Neural progenitor cell (in vitro differentiated cells): ENCODE data around the gene MYO18B. TPM values are rescaled to one million over a fixed set of nuclear protein-coding genes. Genes with fewer than 3 reads are reported as not detected.

Experiments
- DNase-seq: peaks from one replicate; pipeline ENCODE4 v3.0.0-alpha.2; 2016; ENCODE audit warnings: low spot score
- H2AFZ ChIP-seq: fragments of 200-600 bp; sonication (generic); replicated peaks from 2 replicates; pipeline ENCODE4 v1.6.1; 2016; ENCODE audit warnings: antibody characterized with exemption
- H3F3A ChIP-seq: fragments of 200-600 bp; sonication (generic); 2 replicates; pipeline ENCODE4 v1.6.1; 2016; ENCODE audit warnings: antibody characterized with exemption, low read depth
- H3K27ac ChIP-seq: fragments of 200-600 bp; sonication (generic); 2 replicates; pipeline ENCODE4 v1.5.1; 2016; ENCODE audit warnings: mild to moderate bottlenecking
- H3K27me3 ChIP-seq: fragments of 200-600 bp; sonication (generic); 2 replicates; pipeline ENCODE4 v1.6.1; 2016; ENCODE audit warnings: mild to moderate bottlenecking, moderate library complexity
- H3K36me3 ChIP-seq: fragments of 200-600 bp; sonication (generic); 2 replicates; pipeline ENCODE4 v1.5.1; 2016
- H3K4me1 ChIP-seq: fragments of 200-600 bp; sonication (generic); 2 replicates; pipeline ENCODE4 v1.6.1; 2016; ENCODE audit warnings: mixed run types
- H3K4me2 ChIP-seq: fragments of 200-600 bp; sonication (generic); 2 replicates; pipeline ENCODE4 v1.6.1; 2016
- H3K4me3 ChIP-seq: fragments of 200-600 bp; sonication (generic); 2 replicates; pipeline ENCODE4 v1.5.1; 2016
- H3K79me2 ChIP-seq: fragments of 200-600 bp; sonication (generic); 2 replicates; pipeline ENCODE4 v1.6.1; 2016; ENCODE audit warnings: low read depth
- H3K9ac ChIP-seq: fragments of 200-600 bp; sonication (generic); 2 replicates; pipeline ENCODE4 v1.6.1; 2016
- H3K9me3 ChIP-seq: fragments of 200-600 bp; sonication (generic); 2 replicates; pipeline ENCODE4 v1.5.1; 2016; ENCODE audit warnings: low read depth
- H4K20me1 ChIP-seq: fragments of 200-600 bp; sonication (generic); 2 replicates; pipeline ENCODE4 v1.6.1; 2016; ENCODE audit warnings: low read depth
- H3K27ac Mint-ChIP-seq: 3 replicates; pipeline ENCODE4 v1.8.0; 2021; ENCODE audit warnings: mixed read lengths
- H3K27me3 Mint-ChIP-seq: 2 replicates; pipeline ENCODE4 v1.8.0; 2022; ENCODE audit warnings: low read depth, mild to moderate bottlenecking, inconsistent platforms, moderate library complexity, mixed read lengths; ENCODE audit not compliant: insufficient read depth
- H3K36me3 Mint-ChIP-seq: 3 replicates; pipeline ENCODE4 v1.8.0; 2021; ENCODE audit warnings: mixed read lengths
- H3K4me1 Mint-ChIP-seq: 3 replicates; pipeline ENCODE4 v1.8.0; 2021; ENCODE audit warnings: mixed read lengths
- H3K4me3 Mint-ChIP-seq: 3 replicates; pipeline ENCODE4 v1.8.0; 2021; ENCODE audit warnings: mild to moderate bottlenecking, moderate library complexity, mixed read lengths
- H3K9me3 Mint-ChIP-seq: 3 replicates; pipeline ENCODE4 v1.8.0; 2020; ENCODE audit warnings: mixed read lengths
- CTCF ChIP-seq: fragments of 200-600 bp; sonication (generic); IDR thresholded peaks from 2 replicates; pipeline ENCODE4 v1.5.1; 2017; ENCODE audit warnings: antibody characterized with exemption, mild to moderate bottlenecking
- EZH2 ChIP-seq: fragments of 200-600 bp; sonication (generic); IDR thresholded peaks from 2 replicates; pipeline ENCODE4 v1.6.1; 2017; ENCODE audit warnings: antibody characterized with exemption, mild to moderate bottlenecking, moderate library complexity
- EZH2phosphoT487 ChIP-seq: fragments of 200-600 bp; sonication (generic); IDR thresholded peaks from 2 replicates; pipeline ENCODE4 v1.6.1; 2017; ENCODE audit warnings: antibody characterized with exemption
- total RNA-seq: library from RNA; depleted of rRNA; stranded (reverse); fragments of >200 nt; gene quantifications from 2 replicates; pipeline ENCODE4 v1.2.3, GENCODE V29; 2015; ENCODE audit warnings: low replicate concordance

The MYO18B gene
- total RNA-seq, 1 donor from 2014 or later: not detected

- H3K4me1 Mint-ChIP-seq: no peaks in the 10 kb centered on the region
- H3K36me3 Mint-ChIP-seq: no peaks in the 10 kb centered on the region
- Histone ChIP-seq H3K9me3 (no peaks in the 10 kb centered on the region), H3K27me3 (no peaks in the 10 kb centered on the region), H4K20me1 (no peaks in the 10 kb centered on the region), H3K27ac (no peak overlapping the region), H3F3A (no peaks in the 10 kb centered on the region), H3K9ac (no peak overlapping the region), H3K4me2 (no peak overlapping the region), H2AFZ (no peak overlapping the region), H3K36me3 (no peaks in the 10 kb centered on the region), H3K4me1 (no peaks in the 10 kb centered on the region), H3K4me3 (no peak overlapping the region), H3K79me2 (no peaks in the 10 kb centered on the region)
- H3K27ac Mint-ChIP-seq: no peak overlapping the region
- H3K9me3 Mint-ChIP-seq: no peaks in the 10 kb centered on the region
- H3K4me3 Mint-ChIP-seq: no peak overlapping the region
- no peaks in the 10 kb centered on the region for H3K27me3 Mint-ChIP-seq
- TF ChIP-seq EZH2phosphoT487 (no peak), EZH2 (no peak), CTCF (no peak)
- DNase-seq: no peak
Observed at GRCh38 chr22:26017932-26018331, 275.9 kb downstream of the MYO18B start.

GRCh38 chr22:26019596-26019995, 277.6 kb downstream of the MYO18B start:
- no peaks in the 10 kb centered on the region for H3K9me3 Mint-ChIP-seq
- Histone ChIP-seq H3K27ac (no peak overlapping the region), H3F3A (no peaks in the 10 kb centered on the region), H3K79me2 (no peaks in the 10 kb centered on the region), H3K36me3 (no peaks in the 10 kb centered on the region), H3K9ac (no peak overlapping the region), H3K4me2 (no peak overlapping the region), H4K20me1 (no peaks in the 10 kb centered on the region), H3K27me3 (no peaks in the 10 kb centered on the region), H2AFZ (no peak overlapping the region), H3K4me3 (no peak overlapping the region), H3K9me3 (no peaks in the 10 kb centered on the region), H3K4me1 (no peaks in the 10 kb centered on the region)
- no peaks in the 10 kb centered on the region for H3K4me1 Mint-ChIP-seq
- no peak for DNase-seq
- H3K27ac Mint-ChIP-seq: no peak overlapping the region
- H3K36me3 Mint-ChIP-seq: no peaks in the 10 kb centered on the region
- no peak overlapping the region for H3K4me3 Mint-ChIP-seq
- no peaks in the 10 kb centered on the region for H3K27me3 Mint-ChIP-seq
- TF ChIP-seq EZH2: no peak
- no peak for TF ChIP-seq EZH2phosphoT487
- TF ChIP-seq CTCF: no peak

GRCh38 chr22:26021516-26021915, 279.5 kb downstream of the MYO18B start:
- Histone ChIP-seq H3F3A (no peaks in the 10 kb centered on the region), H3K36me3 (no peaks in the 10 kb centered on the region), H3K4me3 (no peak overlapping the region), H2AFZ (no peak overlapping the region), H3K4me1 (no peaks in the 10 kb centered on the region), H3K9ac (no peak overlapping the region), H3K9me3 (no peaks in the 10 kb centered on the region), H3K4me2 (no peak overlapping the region), H3K27me3 (no peaks in the 10 kb centered on the region), H3K79me2 (no peaks in the 10 kb centered on the region), H4K20me1 (no peaks in the 10 kb centered on the region), H3K27ac (no peak overlapping the region)
- Mint-ChIP-seq H3K27ac (no peak overlapping the region), H3K4me1 (no peaks in the 10 kb centered on the region), H3K36me3 (no peaks in the 10 kb centered on the region), H3K9me3 (no peaks in the 10 kb centered on the region), H3K4me3 (no peak overlapping the region), H3K27me3 (no peaks in the 10 kb centered on the region)
- no peak for DNase-seq
- TF ChIP-seq EZH2 (no peak), EZH2phosphoT487 (no peak), CTCF (no peak)
